K562 (cell line): Measurements from ENCODE around the gene ABCA3. TPM values are rescaled to one million over a fixed set of nuclear protein-coding genes. Genes with fewer than 3 reads are reported as not detected.
A peak's percentile ranks its signal among the peaks of the same experiment; 100 is the strongest.

Source experiments
- CEBPB ChIP-seq: fragments of 450-650 bp; IDR thresholded peaks from 2 replicates; pipeline ENCODE4 v1.6.1; 2016; ENCODE audit warnings: missing genetic modification characterization, missing compliant biosample characterization
- COPS2 ChIP-seq: fragments of 450-650 bp; conservative IDR thresholded peaks from 2 replicates; pipeline ENCODE4 v1.6.1; 2016; ENCODE audit warnings: mild to moderate bottlenecking, moderate library complexity
- GABPB1 ChIP-seq: sonication (generic); formaldehyde crosslinking; IDR thresholded peaks from 2 replicates; pipeline ENCODE4 v1.8.0; 2022; ENCODE audit warnings: mild to moderate bottlenecking, missing genetic modification reagents
- MCM2 ChIP-seq: fragments of 450-650 bp; IDR thresholded peaks from 2 replicates; pipeline ENCODE4 v1.6.1; 2017; ENCODE audit warnings: low read depth, mild to moderate bottlenecking
- NFIC ChIP-seq: fragments of 450-650 bp; IDR thresholded peaks from 2 replicates; pipeline ENCODE4 v1.6.1; 2017; ENCODE audit warnings: mild to moderate bottlenecking, inconsistent platforms
- OTX1 ChIP-seq: fragments of 450-650 bp; formaldehyde crosslinking; IDR thresholded peaks from 2 replicates; pipeline ENCODE4 v1.4.0; 2022; ENCODE audit warnings: mild to moderate bottlenecking
- PCBP1 ChIP-seq: fragments of 200-400 bp; formaldehyde crosslinking; IDR thresholded peaks from 2 replicates; pipeline ENCODE4 v1.6.1; 2018; ENCODE audit warnings: mild to moderate bottlenecking, low read depth, low read length; ENCODE audit not compliant: poor library complexity, severe bottlenecking
- POLR2A ChIP-seq: fragments of 450-650 bp; conservative IDR thresholded peaks from 2 replicates; pipeline ENCODE4 v1.6.1; 2016
- SMARCB1 ChIP-seq: IDR thresholded peaks from 2 replicates; pipeline ENCODE4 v1.6.1; 2011; ENCODE audit warnings: improper control_type of control experiment, low read depth; ENCODE audit not compliant: insufficient read length
- SNRNP70 ChIP-seq: fragments of 200-400 bp; formaldehyde crosslinking; optimal IDR thresholded peaks from 2 replicates; pipeline ENCODE3; 2017; ENCODE audit warnings: low read depth, low read length
- TOE1 ChIP-seq, 2 experiments: fragments of 450-650 bp in 1 of 2; sonication (generic) in 1 of 2; formaldehyde crosslinking in 1 of 2; IDR thresholded peaks; 2 replicates each; pipeline versions ENCODE4 v1.7.1 to v1.8.0; 2016 to 2022; ENCODE audit warnings: borderline replicate concordance in 2 of 2, mild to moderate bottlenecking in 2 of 2, antibody characterized with exemption in 1 of 2, inconsistent platforms in 1 of 2, low read depth in 1 of 2, missing genetic modification reagents in 1 of 2, moderate library complexity in 1 of 2
- ZNF146 ChIP-seq: IDR thresholded peaks from one replicate; pipeline ENCODE4 v1.6.1; 2018; ENCODE audit warnings: missing compliant biosample characterization; ENCODE audit not compliant: unreplicated experiment
- ZNF224 ChIP-seq: sonication (generic); formaldehyde crosslinking; IDR thresholded peaks from 2 replicates; pipeline ENCODE4 v1.8.0; 2022; ENCODE audit warnings: mild to moderate bottlenecking, missing genetic modification reagents
- ZNF3 ChIP-seq: fragments of 250-450 bp; sonication (Bioruptor Pico); IDR thresholded peaks from 2 replicates; pipeline ENCODE4 v1.5.0; 2021; ENCODE audit warnings: mild to moderate bottlenecking, moderate library complexity
- ZNF766 ChIP-seq: fragments of 200-800 bp; sonication (Bioruptor generic); conservative IDR thresholded peaks from 2 replicates; pipeline ENCODE4 v1.6.1; 2016; ENCODE audit warnings: missing genetic modification characterization, missing compliant biosample characterization
- polyA plus RNA-seq, 8 experiments: library from polyadenylated mRNA; depleted of rRNA in 4 of 8; stranded (reverse) in 5 of 8; unstranded in 3 of 8; fragments of >200 nt; fragmentation: Nextera tagmentation in 2 of 8; fragmentation: Illumina TruSeq in 1 of 8; extraction: Ambion mirVana in 2 of 8; extraction: Trizol in 1 of 8; gene quantifications; 2 replicates each; pipeline versions ENCODE4 v1.2.1 to v1.2.3, GENCODE V29; 2011 to 2014; ENCODE audit warnings: inconsistent platforms in 1 of 8, missing spikeins in 1 of 8
- total RNA-seq, 7 experiments: library from RNA; depleted of rRNA in 6 of 7; stranded (reverse); fragments of >200 nt in 6 of 7; fragmentation: Illumina TruSeq in 2 of 7; extraction: Trizol in 2 of 7; gene quantifications; 2 replicates each; pipeline versions ENCODE4 v1.2.1 to v1.2.3, GENCODE V29; 2011 to 2021; ENCODE audit warnings: low replicate concordance in 1 of 7
- TF ChIP-seq, protein P1 (sequence below): fragments of 450-650 bp; IDR thresholded peaks from 2 replicates; pipeline ENCODE4 v1.7.0; 2016; ENCODE audit warnings: borderline replicate concordance
- TF ChIP-seq, protein P2 (sequence below): fragments of 450-650 bp; formaldehyde crosslinking; IDR thresholded peaks from 2 replicates; pipeline ENCODE4 v1.4.0; 2020; ENCODE audit warnings: mild to moderate bottlenecking, moderate library complexity
- TF ChIP-seq, protein P3 (sequence below): fragments of 450-650 bp; formaldehyde crosslinking; IDR thresholded peaks from 2 replicates; pipeline ENCODE4 v1.4.0; 2022; ENCODE audit warnings: missing genetic modification characterization
- TF ChIP-seq, protein P4 (sequence below): sonication (generic); IDR thresholded peaks from 2 replicates; pipeline ENCODE4 v1.6.1; 2016

ABCA3 gene
- total and polyA plus RNA-seq, 9 of the 15 experiments (the other 6 are each of a cell fraction or from before 2014, with no cell fraction given) = 0.66 to 23.7 (median 6.9) TPM

DNA sequence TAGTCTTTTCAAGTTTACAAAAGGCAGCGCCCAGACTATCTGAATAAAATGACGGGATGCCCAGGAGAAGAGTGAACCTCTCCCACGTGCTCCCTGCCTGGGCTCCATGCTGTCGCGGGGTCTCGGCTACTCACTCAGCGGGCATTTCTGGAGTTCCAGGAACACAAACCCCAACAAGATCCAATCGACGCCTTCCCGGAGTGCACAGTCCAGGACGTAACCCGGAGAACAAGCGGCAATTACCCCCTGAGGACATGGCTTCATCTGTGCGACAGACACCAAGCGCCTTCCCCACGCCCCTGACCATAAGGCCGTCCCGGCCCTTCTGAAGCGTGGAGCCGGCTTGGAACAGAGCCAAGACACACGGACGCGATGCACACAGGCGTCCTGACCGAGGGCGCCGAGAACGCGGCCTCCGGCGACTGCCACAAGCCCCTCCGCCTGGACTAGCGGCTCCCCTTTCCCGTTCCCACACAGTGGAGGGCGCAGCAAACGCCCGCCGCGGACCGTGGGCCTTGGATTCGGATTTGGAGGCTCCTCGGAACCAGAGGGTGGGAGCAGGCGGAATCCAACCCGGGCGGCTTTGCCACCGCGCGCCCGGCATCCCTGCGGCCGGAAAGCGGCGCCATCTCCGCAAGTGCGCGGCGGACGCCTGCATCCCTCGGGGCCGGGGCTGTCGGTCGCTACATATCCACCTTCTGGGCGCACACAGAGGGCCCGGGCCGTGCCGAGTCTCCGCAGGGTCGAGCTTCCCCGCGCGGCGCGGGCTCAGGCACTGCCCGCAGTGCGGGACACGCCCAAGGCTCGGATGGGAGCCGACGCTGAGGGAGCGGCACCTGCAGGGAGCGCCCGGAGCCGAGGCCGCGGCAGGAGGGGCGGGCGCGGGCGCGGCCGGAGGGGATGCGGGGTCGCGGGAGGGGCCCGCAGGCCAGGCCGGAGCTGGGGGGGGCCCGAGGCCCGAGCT lies 725 bp downstream of the ABCA3 start (continued):
- TF ChIP-seq, protein P1, sequence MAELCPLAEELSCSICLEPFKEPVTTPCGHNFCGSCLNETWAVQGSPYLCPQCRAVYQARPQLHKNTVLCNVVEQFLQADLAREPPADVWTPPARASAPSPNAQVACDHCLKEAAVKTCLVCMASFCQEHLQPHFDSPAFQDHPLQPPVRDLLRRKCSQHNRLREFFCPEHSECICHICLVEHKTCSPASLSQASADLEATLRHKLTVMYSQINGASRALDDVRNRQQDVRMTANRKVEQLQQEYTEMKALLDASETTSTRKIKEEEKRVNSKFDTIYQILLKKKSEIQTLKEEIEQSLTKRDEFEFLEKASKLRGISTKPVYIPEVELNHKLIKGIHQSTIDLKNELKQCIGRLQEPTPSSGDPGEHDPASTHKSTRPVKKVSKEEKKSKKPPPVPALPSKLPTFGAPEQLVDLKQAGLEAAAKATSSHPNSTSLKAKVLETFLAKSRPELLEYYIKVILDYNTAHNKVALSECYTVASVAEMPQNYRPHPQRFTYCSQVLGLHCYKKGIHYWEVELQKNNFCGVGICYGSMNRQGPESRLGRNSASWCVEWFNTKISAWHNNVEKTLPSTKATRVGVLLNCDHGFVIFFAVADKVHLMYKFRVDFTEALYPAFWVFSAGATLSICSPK = no peak
- no peak for TF ChIP-seq ZNF766
- TF ChIP-seq ZNF146 (CRISPR knock-in tag) = no peak
- no peak for TF ChIP-seq MCM2
- TF ChIP-seq, protein P2, sequence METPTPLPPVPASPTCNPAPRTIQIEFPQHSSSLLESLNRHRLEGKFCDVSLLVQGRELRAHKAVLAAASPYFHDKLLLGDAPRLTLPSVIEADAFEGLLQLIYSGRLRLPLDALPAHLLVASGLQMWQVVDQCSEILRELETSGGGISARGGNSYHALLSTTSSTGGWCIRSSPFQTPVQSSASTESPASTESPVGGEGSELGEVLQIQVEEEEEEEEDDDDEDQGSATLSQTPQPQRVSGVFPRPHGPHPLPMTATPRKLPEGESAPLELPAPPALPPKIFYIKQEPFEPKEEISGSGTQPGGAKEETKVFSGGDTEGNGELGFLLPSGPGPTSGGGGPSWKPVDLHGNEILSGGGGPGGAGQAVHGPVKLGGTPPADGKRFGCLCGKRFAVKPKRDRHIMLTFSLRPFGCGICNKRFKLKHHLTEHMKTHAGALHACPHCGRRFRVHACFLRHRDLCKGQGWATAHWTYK (CRISPR knock-in tag) = no peak
- TF ChIP-seq SNRNP70 = no peak
- TF ChIP-seq NFIC = peak; percentile 99
- TF ChIP-seq PCBP1 = peak; percentile 61
- TF ChIP-seq GABPB1 (CRISPR knock-in tag) = peak; percentile 79
- no peak for TF ChIP-seq COPS2
- peak; percentile 79 for TF ChIP-seq POLR2A
- TF ChIP-seq OTX1 (CRISPR knock-in tag) = no peak
- no peak for TF ChIP-seq CEBPB (tag)
- TF ChIP-seq ZNF224 (CRISPR knock-in tag) = no peak
- no peak; the same call in 1 of the 2 replicates for TF ChIP-seq TOE1 (IDR thresholded peaks at IDR 0.05; ENCODE audit: borderline replicate concordance)
- no peak for TF ChIP-seq TOE1 (CRISPR knock-in tag; IDR thresholded peaks at IDR 0.05; ENCODE audit: borderline replicate concordance, low read depth)
- TF ChIP-seq, protein P3, sequence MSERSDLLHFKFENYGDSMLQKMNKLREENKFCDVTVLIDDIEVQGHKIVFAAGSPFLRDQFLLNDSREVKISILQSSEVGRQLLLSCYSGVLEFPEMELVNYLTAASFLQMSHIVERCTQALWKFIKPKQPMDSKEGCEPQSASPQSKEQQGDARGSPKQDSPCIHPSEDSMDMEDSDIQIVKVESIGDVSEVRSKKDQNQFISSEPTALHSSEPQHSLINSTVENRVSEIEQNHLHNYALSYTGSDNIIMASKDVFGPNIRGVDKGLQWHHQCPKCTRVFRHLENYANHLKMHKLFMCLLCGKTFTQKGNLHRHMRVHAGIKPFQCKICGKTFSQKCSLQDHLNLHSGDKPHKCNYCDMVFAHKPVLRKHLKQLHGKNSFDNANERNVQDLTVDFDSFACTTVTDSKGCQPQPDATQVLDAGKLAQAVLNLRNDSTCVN (CRISPR knock-in tag) = no peak
- no peak for TF ChIP-seq SMARCB1
- TF ChIP-seq ZNF3 (CRISPR knock-in tag) = no peak
- TF ChIP-seq, protein P4, sequence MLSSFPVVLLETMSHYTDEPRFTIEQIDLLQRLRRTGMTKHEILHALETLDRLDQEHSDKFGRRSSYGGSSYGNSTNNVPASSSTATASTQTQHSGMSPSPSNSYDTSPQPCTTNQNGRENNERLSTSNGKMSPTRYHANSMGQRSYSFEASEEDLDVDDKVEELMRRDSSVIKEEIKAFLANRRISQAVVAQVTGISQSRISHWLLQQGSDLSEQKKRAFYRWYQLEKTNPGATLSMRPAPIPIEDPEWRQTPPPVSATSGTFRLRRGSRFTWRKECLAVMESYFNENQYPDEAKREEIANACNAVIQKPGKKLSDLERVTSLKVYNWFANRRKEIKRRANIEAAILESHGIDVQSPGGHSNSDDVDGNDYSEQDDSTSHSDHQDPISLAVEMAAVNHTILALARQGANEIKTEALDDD = no peak
